Osteocyte (in vitro differentiated cells): ENCODE results near the gene SAT1. TPM values are rescaled to one million over a fixed set of nuclear protein-coding genes. Genes with fewer than 3 reads are reported as not detected.

Source experiments
- DNase-seq: peaks from one replicate; pipeline ENCODE4 v3.0.0; 2021; ENCODE audit warnings: mixed read lengths; ENCODE audit not compliant: unreplicated experiment; ENCODE audit errors: extremely low spot score
- H3K27ac Mint-ChIP-seq: one replicate; pipeline ENCODE4 v1.8.0; 2021; ENCODE audit warnings: mild to moderate bottlenecking, mixed read lengths; ENCODE audit not compliant: unreplicated experiment
- H3K27me3 Mint-ChIP-seq: one replicate; pipeline ENCODE4 v1.8.0; 2021; ENCODE audit warnings: mixed read lengths; ENCODE audit not compliant: unreplicated experiment
- H3K36me3 Mint-ChIP-seq: one replicate; pipeline ENCODE4 v1.8.0; 2021; ENCODE audit warnings: mixed read lengths; ENCODE audit not compliant: unreplicated experiment
- H3K4me1 Mint-ChIP-seq: one replicate; pipeline ENCODE4 v1.8.0; 2021; ENCODE audit warnings: mixed read lengths; ENCODE audit not compliant: unreplicated experiment
- H3K4me3 Mint-ChIP-seq: one replicate; pipeline ENCODE4 v1.8.0; 2021; ENCODE audit warnings: mild to moderate bottlenecking, moderate library complexity, mixed read lengths; ENCODE audit not compliant: unreplicated experiment
- H3K9me3 Mint-ChIP-seq: one replicate; pipeline ENCODE4 v1.8.0; 2021; ENCODE audit warnings: mixed read lengths; ENCODE audit not compliant: unreplicated experiment
- total RNA-seq: library from RNA; stranded (reverse); gene quantifications from 2 replicates; pipeline ENCODE4 v1.2.1, GENCODE V29; 2021
- TF ChIP-seq, protein P1 (sequence below): fragments of 200-600 bp; sonication (generic); IDR thresholded peaks from 2 replicates; pipeline ENCODE4 v1.5.0; 2021; ENCODE audit warnings: antibody characterized with exemption, mild to moderate bottlenecking, moderate library complexity

SAT1 gene
- total RNA-seq, 1 donor from 2014 or later = 234 TPM

DNA sequence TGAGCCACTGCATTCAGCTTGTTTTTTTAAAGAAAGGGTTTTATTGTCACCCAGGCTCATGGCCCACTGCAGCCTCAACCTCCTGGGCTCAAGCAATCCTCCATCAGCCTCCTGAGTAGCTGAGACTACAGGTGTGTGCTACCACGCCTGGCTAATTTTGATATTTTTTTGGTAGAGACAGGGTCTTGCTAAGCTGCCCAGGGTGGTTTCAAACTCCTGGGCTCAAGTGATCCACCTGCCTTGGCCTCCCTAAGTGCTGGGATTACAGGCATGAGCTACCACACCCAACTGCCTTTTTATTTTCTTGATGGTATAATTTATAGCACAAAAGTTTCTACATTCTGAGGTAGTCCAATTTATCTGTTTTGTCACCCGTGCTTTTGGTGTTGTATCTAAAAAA, 38.9 kb downstream of the SAT1 start:
- no peaks in the 10 kb centered on the region for H3K27me3 Mint-ChIP-seq
- H3K4me1 Mint-ChIP-seq = peaks cover 13% of the 10 kb centered on the region
- H3K27ac Mint-ChIP-seq = no peak overlapping the region
- TF ChIP-seq, protein P1, sequence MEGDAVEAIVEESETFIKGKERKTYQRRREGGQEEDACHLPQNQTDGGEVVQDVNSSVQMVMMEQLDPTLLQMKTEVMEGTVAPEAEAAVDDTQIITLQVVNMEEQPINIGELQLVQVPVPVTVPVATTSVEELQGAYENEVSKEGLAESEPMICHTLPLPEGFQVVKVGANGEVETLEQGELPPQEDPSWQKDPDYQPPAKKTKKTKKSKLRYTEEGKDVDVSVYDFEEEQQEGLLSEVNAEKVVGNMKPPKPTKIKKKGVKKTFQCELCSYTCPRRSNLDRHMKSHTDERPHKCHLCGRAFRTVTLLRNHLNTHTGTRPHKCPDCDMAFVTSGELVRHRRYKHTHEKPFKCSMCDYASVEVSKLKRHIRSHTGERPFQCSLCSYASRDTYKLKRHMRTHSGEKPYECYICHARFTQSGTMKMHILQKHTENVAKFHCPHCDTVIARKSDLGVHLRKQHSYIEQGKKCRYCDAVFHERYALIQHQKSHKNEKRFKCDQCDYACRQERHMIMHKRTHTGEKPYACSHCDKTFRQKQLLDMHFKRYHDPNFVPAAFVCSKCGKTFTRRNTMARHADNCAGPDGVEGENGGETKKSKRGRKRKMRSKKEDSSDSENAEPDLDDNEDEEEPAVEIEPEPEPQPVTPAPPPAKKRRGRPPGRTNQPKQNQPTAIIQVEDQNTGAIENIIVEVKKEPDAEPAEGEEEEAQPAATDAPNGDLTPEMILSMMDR = no peak
- no peaks in the 10 kb centered on the region for H3K9me3 Mint-ChIP-seq
- no peak for DNase-seq
- no peak overlapping the region for H3K4me3 Mint-ChIP-seq
- no peaks in the 10 kb centered on the region for H3K36me3 Mint-ChIP-seq

DNA sequence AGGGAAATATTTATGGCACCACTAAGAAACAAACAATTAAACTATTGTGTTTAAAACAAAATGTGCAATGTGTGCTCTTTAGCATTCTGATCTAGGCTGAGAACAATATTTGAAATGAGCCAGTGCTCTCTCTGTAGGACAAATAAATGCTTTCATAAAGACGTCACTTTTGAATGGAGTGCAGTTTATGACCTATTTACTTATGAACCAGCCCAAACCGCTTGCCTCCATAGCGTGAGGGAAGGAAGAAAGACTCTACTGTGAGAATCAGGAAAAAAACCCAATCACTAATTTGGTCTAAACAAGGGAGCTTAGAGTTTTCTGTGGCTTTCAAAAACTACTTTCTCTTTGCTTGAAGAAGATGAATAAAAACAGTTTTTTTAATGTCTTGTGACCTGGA, 39.4 kb downstream of the SAT1 start:
- Mint-ChIP-seq H3K27ac (peak overlapping the region; percentile 38), H3K4me3 (no peak overlapping the region), H3K4me1 (peaks cover 13% of the 10 kb centered on the region), H3K27me3 (no peaks in the 10 kb centered on the region), H3K9me3 (no peaks in the 10 kb centered on the region), H3K36me3 (no peaks in the 10 kb centered on the region)
- DNase-seq = no peak
- TF ChIP-seq, protein P1 = no peak

DNA sequence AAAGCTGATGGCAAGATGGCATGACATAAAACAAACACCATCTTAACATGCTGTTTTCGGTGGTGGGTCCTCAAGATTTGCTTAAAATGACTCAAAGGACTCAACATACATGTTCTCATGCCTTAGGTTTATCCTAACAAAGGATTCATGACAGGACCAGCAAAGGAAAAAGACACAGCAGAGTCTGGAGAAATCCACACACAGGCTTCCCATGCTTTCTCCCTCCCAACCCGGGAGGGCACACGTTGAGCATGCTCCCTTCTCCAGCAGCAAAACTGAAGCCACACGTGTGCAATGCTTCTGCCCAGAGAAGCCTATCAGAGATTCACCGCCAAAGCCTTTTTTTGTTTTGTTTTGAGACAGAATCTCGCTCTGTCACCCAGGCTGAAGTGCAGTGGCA, 39.9 kb downstream of the SAT1 start:
- H3K27ac Mint-ChIP-seq = peak overlapping the region; percentile 38
- no peaks in the 10 kb centered on the region for H3K9me3 Mint-ChIP-seq
- peaks cover 13% of the 10 kb centered on the region for H3K4me1 Mint-ChIP-seq
- TF ChIP-seq, protein P1 = no peak
- DNase-seq = no peak
- H3K4me3 Mint-ChIP-seq = no peak overlapping the region
- H3K36me3 Mint-ChIP-seq = no peaks in the 10 kb centered on the region
- H3K27me3 Mint-ChIP-seq = no peaks in the 10 kb centered on the region

DNA sequence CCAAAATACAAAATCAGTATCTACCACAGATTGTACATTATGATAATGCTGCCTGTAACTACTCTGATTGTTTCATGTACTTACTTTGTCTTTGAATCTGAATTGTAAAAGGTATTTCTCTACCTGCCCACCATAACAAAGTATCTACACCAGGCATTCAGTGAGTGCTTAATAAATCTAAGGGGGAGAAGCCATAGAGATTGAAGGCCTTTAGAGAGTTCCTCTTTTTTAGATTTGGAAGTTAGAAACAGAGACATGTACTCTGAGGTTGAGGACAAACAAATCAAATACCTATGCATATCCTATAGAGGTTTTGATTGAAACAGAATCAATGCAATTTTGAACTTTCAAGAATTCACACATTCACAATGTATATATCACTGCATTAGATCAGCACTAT, 42.7 kb downstream of the SAT1 start:
- DNase-seq = no peak
- H3K9me3 Mint-ChIP-seq = no peaks in the 10 kb centered on the region
- TF ChIP-seq, protein P1 = no peak
- no peaks in the 10 kb centered on the region for H3K27me3 Mint-ChIP-seq
- H3K36me3 Mint-ChIP-seq = no peaks in the 10 kb centered on the region
- H3K27ac Mint-ChIP-seq = no peak overlapping the region
- H3K4me3 Mint-ChIP-seq = no peak overlapping the region
- H3K4me1 Mint-ChIP-seq = peaks cover 8% of the 10 kb centered on the region

DNA sequence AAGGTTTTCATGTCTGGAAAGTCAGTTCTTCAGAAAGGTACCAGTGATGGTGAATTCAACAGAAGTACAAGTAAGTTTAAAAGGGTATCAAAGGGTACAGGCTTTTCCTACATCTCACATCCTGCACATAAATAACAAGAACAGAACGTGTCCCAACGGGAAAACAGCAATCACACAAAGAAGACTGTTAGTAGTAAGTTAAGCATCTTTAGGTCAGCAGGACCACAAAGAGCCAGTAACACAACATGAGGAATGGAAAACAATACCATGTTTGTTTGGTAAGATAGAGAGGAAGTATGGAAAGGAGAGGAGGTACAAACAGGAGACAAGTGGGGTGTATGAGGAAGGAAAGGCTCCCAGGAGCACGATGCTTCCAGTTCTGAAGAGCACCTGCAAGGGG, 43.2 kb downstream of the SAT1 start:
- no peak overlapping the region for H3K4me3 Mint-ChIP-seq
- TF ChIP-seq, protein P1 = no peak
- H3K36me3 Mint-ChIP-seq = no peaks in the 10 kb centered on the region
- peaks cover 8% of the 10 kb centered on the region for H3K4me1 Mint-ChIP-seq
- H3K27ac Mint-ChIP-seq = no peak overlapping the region
- no peaks in the 10 kb centered on the region for H3K9me3 Mint-ChIP-seq
- H3K27me3 Mint-ChIP-seq = no peaks in the 10 kb centered on the region
- no peak for DNase-seq
